Spleen (tissue), 11 donors: Measurements from ENCODE around the gene CDC42BPB. TPM values are rescaled to one million over a fixed set of nuclear protein-coding genes. Genes with fewer than 3 reads are reported as not detected.

Experiments used
- DNase-seq: peaks from one replicate; pipeline ENCODE4 v3.0.0-alpha.2; 2020
- H3K27ac ChIP-seq, 8 donors: fragments of 200-600 bp; sonication (generic) in 7 of 8; 1 replicate in 4 of 8; 2 replicates in 4 of 8; pipeline versions ENCODE4 v1.5.0 to v1.8.0; 2016 to 2021; ENCODE audit warnings: inconsistent platforms in 4 of 8, mild to moderate bottlenecking in 4 of 8, moderate library complexity in 1 of 8
- H3K27me3 ChIP-seq, 7 donors: fragments of 200-600 bp; sonication (generic) in 6 of 7; replicated peaks in 1 of 7; 1 replicate in 4 of 7; 2 replicates in 3 of 7; pipeline versions ENCODE4 v1.5.0 to v1.8.0; 2016 to 2021; ENCODE audit warnings: inconsistent platforms in 3 of 7, mild to moderate bottlenecking in 1 of 7
- H3K36me3 ChIP-seq, 6 donors: fragments of 200-600 bp; sonication (generic) in 5 of 6; 1 replicate in 4 of 6; 2 replicates in 2 of 6; pipeline versions ENCODE4 v1.5.0 to v1.8.0; 2016 to 2021; ENCODE audit warnings: inconsistent platforms in 2 of 6
- H3K4me1 ChIP-seq, 6 donors: fragments of 200-600 bp; sonication (generic) in 5 of 6; 1 replicate in 3 of 6; 2 replicates in 3 of 6; pipeline versions ENCODE4 v1.5.0 to v1.8.0; 2016 to 2021; ENCODE audit warnings: inconsistent platforms in 3 of 6
- H3K4me3 ChIP-seq, 8 donors: fragments of 200-600 bp; sonication (generic) in 7 of 8; 1 replicate in 4 of 8; 2 replicates in 4 of 8; pipeline versions ENCODE4 v1.5.0 to v1.8.0; 2016 to 2021; ENCODE audit warnings: inconsistent platforms in 4 of 8, mild to moderate bottlenecking in 4 of 8, moderate library complexity in 2 of 8
- H3K9me3 ChIP-seq, 8 donors: fragments of 200-600 bp; sonication (generic) in 7 of 8; 1 replicate in 4 of 8; 2 replicates in 4 of 8; pipeline versions ENCODE4 v1.5.0 to v1.8.0; 2016 to 2021; ENCODE audit warnings: inconsistent platforms in 4 of 8
- CTCF ChIP-seq, 11 experiments: fragments of 200-600 bp in 7 of 11; fragments of 450-650 bp in 4 of 11; sonication (generic) in 4 of 11; IDR thresholded peaks in 8 of 11; conservative IDR thresholded peaks in 3 of 11; 1 replicate in 7 of 11; 2 replicates in 4 of 11; pipeline versions ENCODE4 v1.4.0 to v1.8.0; 2016 to 2021; ENCODE audit warnings: antibody characterized with exemption in 11 of 11, inconsistent platforms in 4 of 11, mild to moderate bottlenecking in 1 of 11
- POLR2A ChIP-seq, 3 donors: fragments of 450-650 bp; IDR thresholded peaks; one replicate each; pipeline ENCODE4 v1.5.1; 2017; ENCODE audit warnings: antibody characterized with exemption in 3 of 3, mild to moderate bottlenecking in 1 of 3
- POLR2AphosphoS5 ChIP-seq, 3 donors: sonication (generic); formaldehyde crosslinking; IDR thresholded peaks; one replicate each; pipeline ENCODE4 v1.5.1; 2017; ENCODE audit warnings: antibody characterized with exemption in 3 of 3
- WGBS, 5 donors: extraction: QIAGEN DNeasy Blood & Tissue Kit in 3 of 5; methylation state at CpG; one replicate each; pipeline versions ENCODE4 v1.1.5 to v1.1.7; 2013 to 2018; 5-methylcytosine and 5-hydroxymethylcytosine counted together
- intact Hi-C: fragments of 100-400 bp; cut with DNase I; formaldehyde crosslinking; loops from one replicate; pipeline ENCODE4 v1.15.0; 2023; ENCODE audit warnings: low total_unique reads
- polyA plus RNA-seq, 3 donors: library from polyadenylated mRNA; stranded (reverse); fragments of 200-250 nt; gene quantifications; one replicate each; pipeline ENCODE4 v1.2.1, GENCODE V29; 2013
- total RNA-seq, 7 donors: library from RNA; depleted of rRNA in 3 of 7; stranded (reverse); fragments of >200 nt in 3 of 7; fragmentation: NEBNext Ultra II Directional in 4 of 7; extraction: Animal tissue kit (Norgen Biotek cat#: 25700) in 4 of 7; gene quantifications; one replicate each; pipeline versions ENCODE4 v1.1.0 to v1.2.1, GENCODE V29; 2016 to 2021
- donor health status: healthy with polysubstance abuse.
- donor health status: DM: no; HTN: no; CAD: no; lungs with moderate emphysema.
- donor health status: DM: no; HTN: no; CAD: no.
- donor health status: Bipolar disorder and iron deficiency.
- donor health status: healthy.
- donor health status: DM: no; HTN: no; CAD: no.
- donor health status: DM: yes; HTN: yes; CAD: no.

Gene CDC42BPB
- total and polyA plus RNA-seq, 10 donors, result 6.4 to 94.5 (median 77.8) TPM

GRCh38 chr14:103009559-103009958 lies 47.8 kb downstream of the CDC42BPB start:
- no peaks in the 10 kb centered on the region for H3K27me3 ChIP-seq
- H3K27ac ChIP-seq, result no peak overlapping the region
- TF ChIP-seq POLR2A (IDR thresholded peaks at IDR 0.05) (no peak), CTCF (IDR thresholded peaks at IDR 0.05 in 8 of 11, conservative IDR thresholded peaks at IDR 0.05 in 3 of 11) (no peak), POLR2AphosphoS5 (IDR thresholded peaks at IDR 0.05) (no peak)
- H3K9me3 ChIP-seq, result no peaks in the 10 kb centered on the region
- H3K36me3 ChIP-seq, result peaks cover 0 to 54% (median 10%) of the 10 kb centered on the region in 6 donors
- 84 to 91% (median 85%) methylated on average over 2 of the region's 2 CpGs for WGBS, 5 donors
- H3K4me3 ChIP-seq, result no peak overlapping the region
- no peak for DNase-seq
- intact Hi-C loops, result no loop called here
- H3K4me1 ChIP-seq, result peaks cover 5 to 32% (median 16%) of the 10 kb centered on the region in 6 donors

GRCh38 chr14:103008768-103009357 lies 48.5 kb downstream of the CDC42BPB start:
- Histone ChIP-seq H3K36me3 (peaks cover 0 to 57% (median 11%) of the 10 kb centered on the region in 6 donors), H3K27me3 (no peaks in the 10 kb centered on the region), H3K27ac (peak overlapping the region in 1 of 8 donors; percentile 2), H3K4me3 (no peak overlapping the region), H3K9me3 (no peaks in the 10 kb centered on the region), H3K4me1 (peaks cover 5 to 26% (median 13%) of the 10 kb centered on the region in 6 donors)
- peak; percentile 50 for DNase-seq
- 78 to 84% (median 81%) methylated on average over 15 of the region's 15 CpGs for WGBS, 5 donors
- no peak for TF ChIP-seq CTCF (IDR thresholded peaks at IDR 0.05 in 8 of 11, conservative IDR thresholded peaks at IDR 0.05 in 3 of 11)
- TF ChIP-seq POLR2AphosphoS5 (IDR thresholded peaks at IDR 0.05), result peak in 1 of 3 donors; percentile 4
- intact Hi-C loops, result no loop called here

GRCh38 chr14:103008126-103008525 lies 49.2 kb downstream of the CDC42BPB start:
- intact Hi-C loops, result no loop called here
- Histone ChIP-seq H3K9me3 (no peaks in the 10 kb centered on the region), H3K36me3 (peaks cover 0 to 64% (median 16%) of the 10 kb centered on the region in 6 donors), H3K27me3 (no peaks in the 10 kb centered on the region), H3K4me1 (peaks cover 5 to 26% (median 10%) of the 10 kb centered on the region in 6 donors), H3K4me3 (no peak overlapping the region), H3K27ac (peak overlapping the region in 4 of 8 donors; percentile 6 to 56 (median 34))
- TF ChIP-seq POLR2AphosphoS5 (IDR thresholded peaks at IDR 0.05), result no peak
- 80 to 94% (median 90%) methylated on average over 10 of the region's 10 CpGs for WGBS, 5 donors
- DNase-seq, result peak; percentile 60

- Histone ChIP-seq H3K9me3 (no peaks in the 10 kb centered on the region), H3K27me3 (no peaks in the 10 kb centered on the region), H3K4me1 (peaks cover 5 to 27% (median 12%) of the 10 kb centered on the region in 6 donors), H3K4me3 (no peak overlapping the region), H3K27ac (peak overlapping the region in 4 of 8 donors; percentile 6 to 56 (median 34)), H3K36me3 (peaks cover 0 to 70% (median 17%) of the 10 kb centered on the region in 6 donors)
- WGBS, 5 donors, result 70 to 84% (median 74%) methylated on average over 14 of the region's 14 CpGs
- TF ChIP-seq CTCF (IDR thresholded peaks at IDR 0.05 in 8 of 11, conservative IDR thresholded peaks at IDR 0.05 in 3 of 11) (no peak), POLR2AphosphoS5 (IDR thresholded peaks at IDR 0.05) (peak; percentile 80 to 88 (median 84))
- peak; percentile 84 for DNase-seq
- intact Hi-C loops, result no loop called here
Observed at GRCh38 chr14:103007555-103007954, 49.8 kb downstream of the CDC42BPB start.
